GM12801 (cell line): ENCODE data around the gene LAMP5.

Experiments used
- TF ChIP-seq, protein P1 (sequence below): IDR thresholded peaks from one replicate; pipeline ENCODE4 v1.5.1; 2011; ENCODE audit warnings: control low read depth; ENCODE audit not compliant: insufficient read length; ENCODE audit errors: extremely low read depth

Gene LAMP5

DNA sequence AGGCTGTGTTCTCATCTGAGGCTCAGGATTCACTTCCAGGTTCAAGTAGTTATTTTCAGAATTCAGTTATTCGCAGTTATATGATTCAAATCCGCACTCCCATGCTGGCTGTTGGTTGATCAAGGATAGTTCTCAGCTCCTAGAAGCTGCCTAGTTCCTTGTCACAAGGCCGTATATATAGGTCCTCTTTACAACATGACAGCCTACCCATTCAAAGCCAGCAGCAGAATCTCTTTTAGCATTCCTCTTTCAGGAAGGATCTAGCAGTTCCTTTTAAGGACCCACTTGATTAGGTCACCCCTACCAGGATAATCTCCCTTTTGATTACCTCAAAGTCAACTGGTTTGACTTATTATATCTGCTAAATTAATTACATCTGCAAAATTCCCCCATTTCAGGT lies 23.8 kb upstream of the LAMP5 start:
- TF ChIP-seq, protein P1, sequence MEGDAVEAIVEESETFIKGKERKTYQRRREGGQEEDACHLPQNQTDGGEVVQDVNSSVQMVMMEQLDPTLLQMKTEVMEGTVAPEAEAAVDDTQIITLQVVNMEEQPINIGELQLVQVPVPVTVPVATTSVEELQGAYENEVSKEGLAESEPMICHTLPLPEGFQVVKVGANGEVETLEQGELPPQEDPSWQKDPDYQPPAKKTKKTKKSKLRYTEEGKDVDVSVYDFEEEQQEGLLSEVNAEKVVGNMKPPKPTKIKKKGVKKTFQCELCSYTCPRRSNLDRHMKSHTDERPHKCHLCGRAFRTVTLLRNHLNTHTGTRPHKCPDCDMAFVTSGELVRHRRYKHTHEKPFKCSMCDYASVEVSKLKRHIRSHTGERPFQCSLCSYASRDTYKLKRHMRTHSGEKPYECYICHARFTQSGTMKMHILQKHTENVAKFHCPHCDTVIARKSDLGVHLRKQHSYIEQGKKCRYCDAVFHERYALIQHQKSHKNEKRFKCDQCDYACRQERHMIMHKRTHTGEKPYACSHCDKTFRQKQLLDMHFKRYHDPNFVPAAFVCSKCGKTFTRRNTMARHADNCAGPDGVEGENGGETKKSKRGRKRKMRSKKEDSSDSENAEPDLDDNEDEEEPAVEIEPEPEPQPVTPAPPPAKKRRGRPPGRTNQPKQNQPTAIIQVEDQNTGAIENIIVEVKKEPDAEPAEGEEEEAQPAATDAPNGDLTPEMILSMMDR: no peak

GRCh38 chr20:9491324-9491723 lies 23.1 kb upstream of the LAMP5 start:
- TF ChIP-seq, protein P1: no peak

GRCh38 chr20:9492067-9492466 lies 22.3 kb upstream of the LAMP5 start:
- TF ChIP-seq, protein P1: no peak

DNA sequence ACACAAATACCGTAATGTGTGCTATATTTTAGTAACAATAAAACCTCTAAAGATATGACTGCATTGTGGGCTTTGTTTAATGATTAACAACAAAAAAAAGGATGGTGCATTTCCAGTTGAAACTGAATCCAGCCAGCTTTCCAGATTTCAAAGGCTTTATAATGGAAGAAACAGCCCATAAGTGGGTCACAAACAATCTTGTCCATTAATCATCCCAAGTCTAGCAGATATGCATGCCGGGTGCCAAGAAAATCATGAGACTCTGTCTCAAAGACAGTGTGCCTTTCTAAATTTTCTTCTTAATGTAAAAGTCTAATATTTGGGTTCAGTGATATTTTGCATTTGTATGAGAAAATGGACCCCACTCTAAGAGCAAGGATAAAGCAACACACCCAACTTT lies 20.6 kb upstream of the LAMP5 start:
- TF ChIP-seq, protein P1: no peak

- TF ChIP-seq, protein P1: no peak
These were observed 18.7 kb upstream of the LAMP5 start for GRCh38 chr20:9495701-9496100.

- TF ChIP-seq, protein P1: no peak
These were observed 18.2 kb upstream of the LAMP5 start for GRCh38 chr20:9496155-9496554.

- TF ChIP-seq, protein P1: no peak
These were observed 16.1 kb upstream of the LAMP5 start for GRCh38 chr20:9498322-9498721.
